Pancreas (tissue), 10 donors: ENCODE measurements around the gene PGF. TPM values are rescaled to one million over a fixed set of nuclear protein-coding genes. Genes with fewer than 3 reads are reported as not detected.
"Not testable (repeated sequence)": the region's sequence is repeated elsewhere in the genome, so short reads cannot be mapped to it uniquely, and the experiment has no call there.

Source experiments
- ATAC-seq, 4 donors: fragments of 200-7000 bp; cut with Tn5 transposase; one replicate each; pipeline versions ENCODE4 v1.8.0 to v1.9.1; 2020; ENCODE audit warnings: mild to moderate bottlenecking in 4 of 4, moderate library complexity in 4 of 4
- DNase-seq, 6 donors: peaks; one replicate each; pipeline ENCODE4 v3.0.0-alpha.2; 2020
- FAIRE-seq: peaks from 2 replicates; lab custom pipeline; 2012; peaks lifted over from hg19 to GRCh38; lab: Jason Lieb, UNC
- H3K27ac ChIP-seq, 4 donors: fragments of 200-600 bp; sonication (generic); 1 replicate in 3 of 4; 2 replicates in 1 of 4; pipeline versions ENCODE4 v1.5.0 to v1.8.0; 2020
- H3K27me3 ChIP-seq, 4 donors: fragments of 200-600 bp; one replicate each; pipeline ENCODE4 v1.8.0; 2021
- H3K36me3 ChIP-seq, 3 donors: fragments of 200-600 bp; sonication (generic) in 1 of 3; one replicate each; pipeline versions ENCODE4 v1.5.0 to v1.8.0; 2020 to 2021
- H3K4me1 ChIP-seq, 3 donors: fragments of 200-600 bp; one replicate each; pipeline ENCODE4 v1.8.0; 2021
- H3K4me3 ChIP-seq, 4 donors: fragments of 200-600 bp; sonication (generic) in 2 of 4; one replicate each; pipeline versions ENCODE4 v1.5.0 to v1.8.0; 2020 to 2021
- H3K9me3 ChIP-seq, 4 donors: fragments of 200-600 bp; one replicate each; pipeline ENCODE4 v1.8.0; 2021
- WGBS, 2 donors: extraction: QIAGEN DNeasy Blood & Tissue Kit; methylation state at CpG; one replicate each; pipeline ENCODE4 v1.1.7; 2013; 5-methylcytosine and 5-hydroxymethylcytosine counted together
- intact Hi-C, 3 donors: fragments of 100-400 bp; cut with DNase I; formaldehyde crosslinking; loops; one replicate each; pipeline versions ENCODE4 v1.11.1 to v1.14.2; 2022
- polyA plus RNA-seq, 2 donors: library from polyadenylated mRNA; stranded (reverse); fragments of 200-250 nt; gene quantifications; one replicate each; pipeline ENCODE4 v1.2.3, GENCODE V29; 2013
- total RNA-seq, 6 donors: library from RNA; stranded (reverse); fragmentation: NEBNext Ultra II Directional in 4 of 6; extraction: Animal tissue kit (Norgen Biotek cat#: 25700) in 4 of 6; gene quantifications; one replicate each; pipeline versions ENCODE4 v1.2.1 to v1.2.4, GENCODE V29; 2021 to 2023
- TF ChIP-seq, protein P1 (sequence below), 4 donors: fragments of 200-600 bp; sonication (generic) in 3 of 4; IDR thresholded peaks; one replicate each; pipeline versions ENCODE4 v1.5.0 to v1.8.0; 2021; ENCODE audit warnings: antibody characterized with exemption in 4 of 4
- donor health status: healthy with polysubstance abuse.
- donor health status: DM: no; HTN: no; CAD: no; lungs with moderate emphysema.
- donor health status: DM: no; HTN: no; CAD: no.
- donor health status: control.
- donor health status: control.
- donor health status: Bipolar disorder and iron deficiency.
- donor health status: DM: yes; HTN: yes; CAD: no.
- donor health status: DM: no; HTN: no; CAD: no.
- donor health status: DM: no; HTN: no; CAD: no.
- donor health status: DM: yes; HTN: yes; CAD: no.

Gene PGF
- total and polyA plus RNA-seq, 8 donors = 0.73 to 4.7 (median 1.6) TPM

DNA sequence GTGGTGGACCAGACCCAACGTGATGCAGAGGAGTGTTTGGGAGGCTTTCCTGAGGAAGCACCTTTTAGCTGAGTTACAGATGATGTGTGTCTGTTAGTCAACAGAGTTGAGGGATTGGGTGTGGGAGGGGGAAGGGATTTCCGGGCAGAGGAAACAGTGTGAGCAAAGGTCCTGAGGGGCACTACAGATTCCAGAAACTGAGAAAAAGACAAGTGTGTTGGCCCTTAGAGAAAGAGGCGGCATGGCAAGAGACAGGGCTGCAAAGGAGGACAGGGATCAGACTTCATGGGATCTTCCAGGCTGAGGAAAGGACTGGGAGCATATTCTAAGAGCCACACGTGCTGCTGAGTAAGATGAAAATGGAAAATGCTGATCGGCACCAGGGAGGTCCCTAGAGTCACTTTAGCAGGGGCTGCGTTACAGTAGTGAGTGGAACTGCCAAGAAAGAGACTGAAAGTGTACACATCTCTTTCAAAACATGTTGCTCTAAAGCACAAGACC lies 22.9 kb downstream of the PGF start:
- Histone ChIP-seq H3K27ac (no peak overlapping the region), H3K4me3 (no peak overlapping the region), H3K36me3 (no peaks in the 10 kb centered on the region), H3K27me3 (no peaks in the 10 kb centered on the region), H3K4me1 (no peaks in the 10 kb centered on the region), H3K9me3 (no peaks in the 10 kb centered on the region)
- FAIRE-seq (no peak), ATAC-seq (peak in 3 of 4 donors; percentile 24 to 40 (median 38)), DNase-seq (peak in 1 of 6 donors; percentile 7)
- WGBS, 2 donors = 27 to 32% methylated on average over 6 of the region's 6 CpGs
- TF ChIP-seq, protein P1, sequence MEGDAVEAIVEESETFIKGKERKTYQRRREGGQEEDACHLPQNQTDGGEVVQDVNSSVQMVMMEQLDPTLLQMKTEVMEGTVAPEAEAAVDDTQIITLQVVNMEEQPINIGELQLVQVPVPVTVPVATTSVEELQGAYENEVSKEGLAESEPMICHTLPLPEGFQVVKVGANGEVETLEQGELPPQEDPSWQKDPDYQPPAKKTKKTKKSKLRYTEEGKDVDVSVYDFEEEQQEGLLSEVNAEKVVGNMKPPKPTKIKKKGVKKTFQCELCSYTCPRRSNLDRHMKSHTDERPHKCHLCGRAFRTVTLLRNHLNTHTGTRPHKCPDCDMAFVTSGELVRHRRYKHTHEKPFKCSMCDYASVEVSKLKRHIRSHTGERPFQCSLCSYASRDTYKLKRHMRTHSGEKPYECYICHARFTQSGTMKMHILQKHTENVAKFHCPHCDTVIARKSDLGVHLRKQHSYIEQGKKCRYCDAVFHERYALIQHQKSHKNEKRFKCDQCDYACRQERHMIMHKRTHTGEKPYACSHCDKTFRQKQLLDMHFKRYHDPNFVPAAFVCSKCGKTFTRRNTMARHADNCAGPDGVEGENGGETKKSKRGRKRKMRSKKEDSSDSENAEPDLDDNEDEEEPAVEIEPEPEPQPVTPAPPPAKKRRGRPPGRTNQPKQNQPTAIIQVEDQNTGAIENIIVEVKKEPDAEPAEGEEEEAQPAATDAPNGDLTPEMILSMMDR (IDR thresholded peaks at IDR 0.05) = no peak
- intact Hi-C loops = no loop called here

DNA sequence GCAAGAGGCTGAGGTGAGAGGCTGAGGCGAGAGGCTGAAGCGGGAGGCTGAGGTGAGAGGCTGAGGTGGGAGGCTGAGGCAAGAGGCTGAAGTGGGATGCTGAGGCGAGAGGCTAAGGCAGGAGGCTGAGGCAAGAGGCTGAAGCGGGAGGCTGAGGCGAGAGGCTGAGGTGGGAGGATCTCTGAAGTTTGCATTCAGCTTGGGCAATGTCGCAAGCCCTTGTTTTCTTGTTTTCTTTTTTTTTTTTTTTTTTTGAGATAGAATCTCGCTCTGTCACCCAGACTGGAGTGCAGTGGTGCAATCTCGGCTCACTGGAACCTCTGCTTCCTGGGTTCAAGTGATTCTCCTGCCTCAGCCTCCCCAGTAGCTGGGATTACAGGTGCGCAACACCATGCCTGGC lies 23.7 kb downstream of the PGF start:
- ATAC-seq, DNase-seq, H3K27me3 ChIP-seq, H3K9me3 ChIP-seq, H3K4me1 ChIP-seq, H3K27ac ChIP-seq, H3K4me3 ChIP-seq, H3K36me3 ChIP-seq, FAIRE-seq, intact Hi-C loops: not testable (repeated sequence)
- 76 to 79% methylated on average over 9 of the region's 9 CpGs for WGBS, 2 donors

GRCh38 chr14:74929242-74929641 lies 26.2 kb downstream of the PGF start:
- no peak overlapping the region for H3K27ac ChIP-seq
- TF ChIP-seq, protein P1 (IDR thresholded peaks at IDR 0.05) = no peak
- FAIRE-seq = no peak
- WGBS, 2 donors = 63 to 65% methylated on average over 6 of the region's 6 CpGs
- ATAC-seq = no peak
- no peaks in the 10 kb centered on the region for H3K36me3 ChIP-seq
- H3K4me1 ChIP-seq = no peaks in the 10 kb centered on the region
- DNase-seq = no peak
- no peaks in the 10 kb centered on the region for H3K9me3 ChIP-seq
- intact Hi-C loops = no loop called here
- H3K27me3 ChIP-seq = no peaks in the 10 kb centered on the region
- no peak overlapping the region for H3K4me3 ChIP-seq

GRCh38 chr14:74927225-74927624 lies 28.2 kb downstream of the PGF start:
- Histone ChIP-seq H3K4me1 (no peaks in the 10 kb centered on the region), H3K9me3 (no peaks in the 10 kb centered on the region), H3K27me3 (no peaks in the 10 kb centered on the region), H3K36me3 (no peaks in the 10 kb centered on the region), H3K27ac (no peak overlapping the region), H3K4me3 (no peak overlapping the region)
- no peak for DNase-seq
- WGBS, 2 donors = 28 to 30% methylated on average over 6 of the region's 6 CpGs
- no peak for FAIRE-seq
- TF ChIP-seq, protein P1 (IDR thresholded peaks at IDR 0.05) = no peak
- intact Hi-C loops = no loop called here
- no peak for ATAC-seq

DNA sequence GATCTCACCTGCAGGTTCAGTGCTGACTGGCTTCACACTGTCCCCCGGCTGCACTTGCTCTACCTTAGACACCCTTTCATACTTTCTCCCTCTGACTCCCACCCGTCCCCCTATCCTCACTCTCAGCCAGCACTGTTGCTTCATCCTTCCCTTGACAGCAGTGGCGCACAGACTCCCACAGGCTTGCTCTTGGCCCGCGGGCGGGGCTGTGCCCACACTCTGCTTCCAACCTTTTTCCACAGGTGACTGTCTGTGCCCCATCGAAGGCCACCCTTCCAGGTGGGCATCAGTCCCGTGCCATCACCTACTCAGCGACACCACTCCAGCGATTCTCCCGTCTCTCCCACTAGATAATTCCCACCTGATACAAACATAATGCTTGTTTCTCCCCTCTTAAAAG lies 31.3 kb downstream of the PGF start:
- no peak overlapping the region for H3K27ac ChIP-seq
- H3K9me3 ChIP-seq = no peaks in the 10 kb centered on the region
- H3K4me3 ChIP-seq = no peak overlapping the region
- DNase-seq (no peak), FAIRE-seq (no peak), ATAC-seq (no peak)
- intact Hi-C loops = no loop called here
- no peaks in the 10 kb centered on the region for H3K36me3 ChIP-seq
- no peaks in the 10 kb centered on the region for H3K27me3 ChIP-seq
- 73 to 79% methylated on average over 11 of the region's 11 CpGs for WGBS, 2 donors
- TF ChIP-seq, protein P1 (IDR thresholded peaks at IDR 0.05) = no peak
- H3K4me1 ChIP-seq = no peaks in the 10 kb centered on the region
